Thoracic aorta (tissue), 2 donors: Measurements from ENCODE around the gene PSMD2. TPM values are rescaled to one million over a fixed set of nuclear protein-coding genes. Genes with fewer than 3 reads are reported as not detected.

ENCODE experiments used
- ATAC-seq: fragments of 150-250 bp; one replicate; pipeline ENCODE4 v1.8.0; 2017; ENCODE audit warnings: low read depth; ENCODE audit not compliant: insufficient number of reproducible peaks, low FRiP score
- DNase-seq: peaks from one replicate; pipeline ENCODE4 v3.0.0-alpha.2; 2020; ENCODE audit warnings: low spot score
- H3K27ac ChIP-seq, 2 donors: fragments of 200-600 bp; sonication (generic); 1 replicate in 1 of 2; 2 replicates in 1 of 2; pipeline ENCODE4 v1.5.1; 2016; ENCODE audit warnings: mild to moderate bottlenecking in 2 of 2, moderate library complexity in 2 of 2
- H3K27me3 ChIP-seq: fragments of 200-600 bp; sonication (generic); replicated peaks from 2 replicates; pipeline ENCODE4 v1.6.0; 2016; ENCODE audit warnings: mild to moderate bottlenecking; ENCODE audit not compliant: insufficient read depth
- H3K36me3 ChIP-seq: fragments of 200-600 bp; sonication (generic); one replicate; pipeline ENCODE4 v1.5.1; 2016
- H3K4me1 ChIP-seq, 2 donors: fragments of 200-600 bp; sonication (generic); 1 replicate in 1 of 2; 2 replicates in 1 of 2; pipeline versions ENCODE4 v1.5.1 to v1.6.0; 2016; ENCODE audit warnings: low read depth in 2 of 2, mild to moderate bottlenecking in 1 of 2; ENCODE audit not compliant: control insufficient read depth in 1 of 2
- H3K4me3 ChIP-seq: fragments of 200-600 bp; sonication (generic); 2 replicates; pipeline ENCODE4 v1.5.1; 2016; ENCODE audit warnings: mild to moderate bottlenecking
- H3K9me3 ChIP-seq: fragments of 200-600 bp; sonication (generic); 2 replicates; pipeline ENCODE4 v1.5.1; 2016
- CTCF ChIP-seq: fragments of 200-600 bp; sonication (generic); IDR thresholded peaks from one replicate; pipeline ENCODE4 v1.5.1; 2019; ENCODE audit warnings: antibody characterized with exemption
- total RNA-seq, 2 donors: library from RNA; depleted of rRNA; stranded (reverse); fragments of >200 nt; gene quantifications; one replicate each; pipeline versions ENCODE4 v1.1.0 to v1.2.3, GENCODE V29; 2016

The PSMD2 gene
- 100 to 1,000 TPM; 160 to 213 TPM for total RNA-seq

GRCh38 chr3:184298759-184299487, at the start of gene PSMD2:
Gene PSMD2, plus strand, starts transcription at chr3:184299241. Its CDS starts 26 bp downstream, at chr3:184299267.
- peaks cover 29% of the 10 kb centered on the region for H3K36me3 ChIP-seq
- peak within 1 kb of the TSS; percentile 72 to 76 for H3K27ac ChIP-seq
- no peaks in the 10 kb centered on the region for H3K9me3 ChIP-seq
- H3K4me3 ChIP-seq = peak within 1 kb of the TSS; percentile 92
- ATAC-seq (peak; percentile 93), DNase-seq (peak; percentile 88)
- H3K4me1 ChIP-seq = peaks cover 13 to 17% of the 10 kb centered on the region in 2 donors
- no peak for TF ChIP-seq CTCF
- no peaks in the 10 kb centered on the region for H3K27me3 ChIP-seq

GRCh38 chr3:184249412-184250166, 49.5 kb upstream of the PSMD2 start, which contains the start of gene EEF1AKMT4:
Gene EEF1AKMT4, plus strand, starts transcription at chr3:184249672. Its CDS starts 23 bp downstream, at chr3:184249695.
- peak; percentile 58 for TF ChIP-seq CTCF
- peak within 1 kb of the TSS; percentile 75 to 83 for H3K27ac ChIP-seq

GRCh38 chr3:184250167-184250828, 48.7 kb upstream of the PSMD2 start:
- peaks cover 3 to 11% of the 10 kb centered on the region in 2 donors for H3K4me1 ChIP-seq
- peak; percentile 65 for DNase-seq
- ATAC-seq = peak; percentile 80
- H3K36me3 ChIP-seq = peaks cover 4% of the 10 kb centered on the region
- H3K9me3 ChIP-seq = no peaks in the 10 kb centered on the region
- no peaks in the 10 kb centered on the region for H3K27me3 ChIP-seq
- peak; percentile 89 for TF ChIP-seq CTCF
- peak overlapping the region; percentile 82 for H3K4me3 ChIP-seq
- H3K27ac ChIP-seq = peak overlapping the region; percentile 18 to 28

More at GRCh38 chr3:184249412-184250166, 49.5 kb upstream of the PSMD2 start, which contains the start of gene EEF1AKMT4:
- peak; percentile 83 for DNase-seq
- Histone ChIP-seq H3K9me3 (no peaks in the 10 kb centered on the region), H3K27me3 (no peaks in the 10 kb centered on the region), H3K36me3 (peaks cover 9% of the 10 kb centered on the region), H3K4me3 (peak within 1 kb of the TSS; percentile 82), H3K4me1 (peaks cover 3 to 11% of the 10 kb centered on the region in 2 donors)
- ATAC-seq = peak; percentile 93

GRCh38 chr3:184255291-184256039, 43.6 kb upstream of the PSMD2 start:
- ATAC-seq (peak; percentile 11), DNase-seq (no peak)
- Histone ChIP-seq H3K27ac (no peak overlapping the region), H3K36me3 (no peaks in the 10 kb centered on the region), H3K4me1 (peaks cover 5 to 6% of the 10 kb centered on the region in 2 donors), H3K9me3 (no peaks in the 10 kb centered on the region), H3K4me3 (no peak overlapping the region), H3K27me3 (peaks cover 5% of the 10 kb centered on the region)
- TF ChIP-seq CTCF = no peak
